ENCODE data around the gene HSD17B3.
A peak's percentile ranks its signal among the peaks of the same experiment; 100 is the strongest.

Gene HSD17B3

GRCh38 chr9:96251451-96251850 is 50.5 kb downstream of the HSD17B3 start:
- no peak overlapping the region for H3K27ac ChIP-seq
- no peak overlapping the region for H3K4me3 ChIP-seq
- TF ChIP-seq CTCF (IDR thresholded peaks at IDR 0.05), result no peak
- DNase-seq (ENCODE audit: low spot score), result no peak

- H3K4me3 ChIP-seq, result no peak overlapping the region
- DNase-seq (ENCODE audit: low spot score), result no peak
- TF ChIP-seq CTCF (IDR thresholded peaks at IDR 0.05), result no peak
- no peak overlapping the region for H3K27ac ChIP-seq
These were observed 52.2 kb downstream of the HSD17B3 start for GRCh38 chr9:96249746-96250145.

- H3K27ac ChIP-seq, result no peak overlapping the region
- no peak for DNase-seq (ENCODE audit: low spot score)
- no peak for TF ChIP-seq CTCF (IDR thresholded peaks at IDR 0.05)
- H3K4me3 ChIP-seq, result no peak overlapping the region
These were observed 55.7 kb downstream of the HSD17B3 start for GRCh38 chr9:96246267-96246671.

- H3K4me3 ChIP-seq, result no peak overlapping the region
- no peak overlapping the region for H3K27ac ChIP-seq
- no peak for DNase-seq (ENCODE audit: low spot score)
- TF ChIP-seq CTCF (IDR thresholded peaks at IDR 0.05), result no peak
These were observed 56.6 kb downstream of the HSD17B3 start for GRCh38 chr9:96245399-96245798.

GRCh38 chr9:96243778-96244177 is 58.2 kb downstream of the HSD17B3 start:
- no peak for TF ChIP-seq CTCF (IDR thresholded peaks at IDR 0.05)
- H3K27ac ChIP-seq, result no peak overlapping the region
- DNase-seq (ENCODE audit: low spot score), result no peak
- H3K4me3 ChIP-seq, result no peak overlapping the region

- H3K27ac ChIP-seq, result no peak overlapping the region
- no peak for TF ChIP-seq CTCF (IDR thresholded peaks at IDR 0.05)
- DNase-seq (ENCODE audit: low spot score), result no peak
- peak overlapping the region; percentile 32 for H3K4me3 ChIP-seq
These were observed 59.2 kb downstream of the HSD17B3 start for GRCh38 chr9:96242811-96243210.

GRCh38 chr9:96241391-96241809 is 60.6 kb downstream of the HSD17B3 start:
- DNase-seq (ENCODE audit: low spot score), result no peak
- no peak for TF ChIP-seq CTCF (IDR thresholded peaks at IDR 0.05)
- Histone ChIP-seq H3K27ac (no peak overlapping the region), H3K4me3 (no peak overlapping the region)
